Upper lobe of left lung (tissue), 6 donors: ENCODE results near the gene GTPBP2. TPM values are rescaled to one million over a fixed set of nuclear protein-coding genes. Genes with fewer than 3 reads are reported as not detected.

Source experiments
- ATAC-seq, 2 donors: fragments of 200-7000 bp; cut with Tn5 transposase; one replicate each; pipeline ENCODE4 v1.9.1; 2022; ENCODE audit warnings: mild to moderate bottlenecking in 2 of 2, moderate library complexity in 2 of 2; ENCODE audit not compliant: low FRiP score in 2 of 2
- DNase-seq, 2 donors: peaks; one replicate each; pipeline ENCODE4 v3.0.0-alpha.2; 2019 to 2020
- H3K27ac ChIP-seq, 4 donors: fragments of 200-600 bp; sonication (generic); one replicate each; pipeline ENCODE4 v1.5.1; 2016 to 2019
- H3K27me3 ChIP-seq, 4 donors: fragments of 200-600 bp; sonication (generic); one replicate each; pipeline ENCODE4 v1.5.1; 2017 to 2019
- H3K36me3 ChIP-seq, 4 donors: fragments of 200-600 bp; sonication (generic); one replicate each; pipeline ENCODE4 v1.5.1; 2016 to 2019
- H3K4me1 ChIP-seq, 4 donors: fragments of 200-600 bp; sonication (generic); one replicate each; pipeline ENCODE4 v1.5.1; 2018 to 2019
- H3K4me3 ChIP-seq, 4 donors: fragments of 200-600 bp; sonication (generic); one replicate each; pipeline ENCODE4 v1.5.1; 2017 to 2019; ENCODE audit warnings: mild to moderate bottlenecking in 2 of 4, moderate library complexity in 1 of 4
- H3K9me3 ChIP-seq, 4 donors: fragments of 200-600 bp; sonication (generic); one replicate each; pipeline ENCODE4 v1.5.1; 2018 to 2019
- EP300 ChIP-seq, 4 donors: sonication (generic); formaldehyde crosslinking; IDR thresholded peaks; one replicate each; pipeline ENCODE4 v1.5.1; 2017; ENCODE audit warnings: antibody characterized with exemption in 4 of 4, control low read depth in 2 of 4
- POLR2A ChIP-seq, 4 donors: fragments of 450-650 bp; IDR thresholded peaks; one replicate each; pipeline ENCODE4 v1.5.1; 2016 to 2017; ENCODE audit warnings: antibody characterized with exemption in 4 of 4, mild to moderate bottlenecking in 2 of 4
- POLR2AphosphoS5 ChIP-seq, 2 donors: sonication (generic); formaldehyde crosslinking; IDR thresholded peaks; one replicate each; pipeline ENCODE4 v1.5.1; 2017; ENCODE audit warnings: antibody characterized with exemption in 2 of 2
- WGBS, 2 donors: methylation state at CpG; one replicate each; pipeline ENCODE4 v1.1.5; 2017 to 2018; 5-methylcytosine and 5-hydroxymethylcytosine counted together
- total RNA-seq, 6 donors: library from RNA; depleted of rRNA in 4 of 6; stranded (reverse); fragments of >200 nt in 4 of 6; gene quantifications; one replicate each; pipeline versions ENCODE4 v1.1.0 to v1.2.1, GENCODE V29; 2016 to 2021
- TF ChIP-seq, protein P1 (sequence below), 6 experiments: fragments of 450-650 bp in 4 of 6; fragments of 200-600 bp in 2 of 6; sonication (generic) in 2 of 6; IDR thresholded peaks; one replicate each; pipeline ENCODE4 v1.5.1; 2016 to 2019; ENCODE audit warnings: antibody characterized with exemption in 6 of 6
- donor health status: DM: no; HTN: no; CAD: no; lungs with moderate emphysema.
- donor health status: DM: no; HTN: yes; CAD: no; lungs with severe emphysema.

The GTPBP2 gene
- total RNA-seq, 6 donors from 2014 or later: 41.3 to 128 (median 78.1) TPM

DNA sequence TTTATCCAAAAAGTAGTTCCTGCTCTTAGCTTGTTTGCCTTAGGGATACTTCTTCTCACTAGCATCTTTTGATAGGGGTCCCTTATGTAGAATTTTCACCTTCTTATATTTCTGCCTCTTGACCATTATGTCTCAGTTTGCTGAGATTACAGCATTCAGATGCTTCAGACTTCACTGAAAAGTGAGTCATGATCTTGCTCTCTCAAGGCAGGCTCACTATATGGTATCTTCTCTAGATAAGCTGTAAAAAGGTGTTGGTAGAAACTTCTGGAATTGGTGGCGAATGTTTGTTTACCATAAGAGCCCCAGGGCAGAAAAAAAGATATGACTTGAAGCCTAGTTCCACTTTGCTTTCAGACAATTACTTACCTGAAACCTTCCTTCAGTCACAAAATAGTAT is 19.7 kb downstream of the GTPBP2 start:
- H3K27me3 ChIP-seq: no peaks in the 10 kb centered on the region
- no peak for TF ChIP-seq POLR2AphosphoS5 (IDR thresholded peaks at IDR 0.05)
- TF ChIP-seq POLR2A (IDR thresholded peaks at IDR 0.05): no peak
- TF ChIP-seq, protein P1, sequence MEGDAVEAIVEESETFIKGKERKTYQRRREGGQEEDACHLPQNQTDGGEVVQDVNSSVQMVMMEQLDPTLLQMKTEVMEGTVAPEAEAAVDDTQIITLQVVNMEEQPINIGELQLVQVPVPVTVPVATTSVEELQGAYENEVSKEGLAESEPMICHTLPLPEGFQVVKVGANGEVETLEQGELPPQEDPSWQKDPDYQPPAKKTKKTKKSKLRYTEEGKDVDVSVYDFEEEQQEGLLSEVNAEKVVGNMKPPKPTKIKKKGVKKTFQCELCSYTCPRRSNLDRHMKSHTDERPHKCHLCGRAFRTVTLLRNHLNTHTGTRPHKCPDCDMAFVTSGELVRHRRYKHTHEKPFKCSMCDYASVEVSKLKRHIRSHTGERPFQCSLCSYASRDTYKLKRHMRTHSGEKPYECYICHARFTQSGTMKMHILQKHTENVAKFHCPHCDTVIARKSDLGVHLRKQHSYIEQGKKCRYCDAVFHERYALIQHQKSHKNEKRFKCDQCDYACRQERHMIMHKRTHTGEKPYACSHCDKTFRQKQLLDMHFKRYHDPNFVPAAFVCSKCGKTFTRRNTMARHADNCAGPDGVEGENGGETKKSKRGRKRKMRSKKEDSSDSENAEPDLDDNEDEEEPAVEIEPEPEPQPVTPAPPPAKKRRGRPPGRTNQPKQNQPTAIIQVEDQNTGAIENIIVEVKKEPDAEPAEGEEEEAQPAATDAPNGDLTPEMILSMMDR (IDR thresholded peaks at IDR 0.05): no peak
- no peak for TF ChIP-seq EP300 (IDR thresholded peaks at IDR 0.05)
- H3K4me1 ChIP-seq: peaks cover 0 to 8% (median 2%) of the 10 kb centered on the region in 4 donors
- peaks cover 14 to 64% (median 34%) of the 10 kb centered on the region in 4 donors for H3K36me3 ChIP-seq
- ATAC-seq: no peak
- WGBS, 2 donors: 91 to 100% methylated on average over 1 of the region's 1 CpG
- no peak overlapping the region for H3K27ac ChIP-seq
- H3K9me3 ChIP-seq: no peaks in the 10 kb centered on the region
- H3K4me3 ChIP-seq: no peak overlapping the region
- DNase-seq: no peak

DNA sequence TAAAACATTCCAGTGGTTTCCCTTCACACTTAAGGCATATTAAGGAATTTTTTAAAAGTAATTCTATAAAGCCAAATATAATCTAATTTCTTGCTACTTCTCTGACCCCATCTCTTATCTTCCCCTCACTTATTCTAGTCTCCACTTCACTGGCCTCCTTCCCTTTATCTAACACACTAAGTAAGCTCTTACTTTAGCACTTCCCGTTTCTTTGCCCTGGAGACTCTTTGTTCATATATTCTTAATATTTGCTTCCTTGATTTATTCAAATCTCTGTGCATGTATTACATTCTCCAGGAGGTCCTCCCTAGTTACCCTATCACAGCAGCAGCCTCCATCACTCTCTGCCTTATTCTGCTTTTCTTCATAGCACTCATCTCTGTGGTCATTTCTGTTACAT is 20.3 kb downstream of the GTPBP2 start:
- peaks cover 10 to 64% (median 30%) of the 10 kb centered on the region in 4 donors for H3K36me3 ChIP-seq
- H3K4me3 ChIP-seq: no peak overlapping the region
- H3K27me3 ChIP-seq: no peaks in the 10 kb centered on the region
- peaks cover 0 to 8% (median 2%) of the 10 kb centered on the region in 4 donors for H3K4me1 ChIP-seq
- peak in 1 of 2 donors; percentile 35 for ATAC-seq
- 30 to 54% methylated on average over 1 of the region's 1 CpG for WGBS, 2 donors
- DNase-seq: no peak
- TF ChIP-seq EP300 (IDR thresholded peaks at IDR 0.05) (no peak), POLR2AphosphoS5 (IDR thresholded peaks at IDR 0.05) (no peak), POLR2A (IDR thresholded peaks at IDR 0.05) (no peak)
- TF ChIP-seq, protein P1 (IDR thresholded peaks at IDR 0.05): no peak
- H3K9me3 ChIP-seq: no peaks in the 10 kb centered on the region
- no peak overlapping the region for H3K27ac ChIP-seq

DNA sequence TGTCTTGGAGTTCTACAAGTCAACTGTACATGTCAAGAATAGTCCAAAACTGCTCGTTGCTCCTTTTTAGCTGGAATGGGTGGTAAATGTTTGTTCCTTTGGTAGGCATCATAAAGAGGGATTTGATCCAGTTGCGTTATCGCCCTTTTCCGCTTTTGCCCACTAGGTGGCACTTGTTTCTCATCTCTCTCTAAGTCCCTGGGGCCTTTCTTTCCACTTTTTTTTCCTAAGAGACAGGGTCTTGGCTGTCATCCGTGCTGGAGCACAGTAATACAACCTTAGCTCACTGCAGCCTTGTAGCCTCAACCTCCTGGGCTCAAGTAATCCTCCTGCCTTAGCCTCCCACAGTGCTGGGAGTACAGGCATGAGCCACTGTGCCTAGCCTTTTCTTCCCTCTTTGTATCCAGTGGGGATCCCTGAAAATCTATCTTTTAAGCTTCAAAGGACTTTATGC is 20.7 kb downstream of the GTPBP2 start:
- DNase-seq: peak in 1 of 2 donors; percentile 68
- peak; percentile 67 to 74 for ATAC-seq
- Histone ChIP-seq H3K36me3 (peaks cover 10 to 64% (median 31%) of the 10 kb centered on the region in 4 donors), H3K4me1 (peaks cover 0 to 8% (median 2%) of the 10 kb centered on the region in 4 donors), H3K9me3 (no peaks in the 10 kb centered on the region), H3K27me3 (no peaks in the 10 kb centered on the region), H3K27ac (no peak overlapping the region), H3K4me3 (no peak overlapping the region)
- no peak for TF ChIP-seq EP300 (IDR thresholded peaks at IDR 0.05)
- no peak for TF ChIP-seq POLR2A (IDR thresholded peaks at IDR 0.05)
- TF ChIP-seq POLR2AphosphoS5 (IDR thresholded peaks at IDR 0.05): no peak
- TF ChIP-seq, protein P1 (IDR thresholded peaks at IDR 0.05): peak; percentile 56 to 73 (median 66)
- 6 to 7% methylated on average over 5 of the region's 5 CpGs for WGBS, 2 donors

DNA sequence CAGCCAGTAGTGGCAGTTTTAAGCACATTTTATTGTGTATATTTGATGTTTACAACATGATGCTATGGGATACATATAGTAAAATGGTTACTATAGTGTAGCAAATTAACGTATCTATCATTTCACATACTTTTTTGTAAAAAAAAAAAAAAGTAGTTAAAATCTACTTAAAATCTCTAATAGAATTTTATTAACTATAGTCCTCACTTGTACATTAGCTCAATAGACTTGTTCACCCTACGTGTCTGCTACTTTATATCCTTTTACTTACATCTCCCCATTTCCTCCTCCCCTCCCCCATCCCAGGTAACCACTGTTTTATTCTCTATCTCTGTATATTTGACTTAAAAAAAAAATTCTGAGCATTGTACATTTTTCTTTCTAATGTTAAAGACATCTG is 23.0 kb downstream of the GTPBP2 start:
- WGBS, 2 donors: 92 to 96% methylated on average over 2 of the region's 2 CpGs
- no peak for DNase-seq

More for the DNA sequence above, 23.0 kb downstream of the GTPBP2 start:
- H3K4me3 ChIP-seq: no peak overlapping the region
- no peak for ATAC-seq
- H3K9me3 ChIP-seq: no peaks in the 10 kb centered on the region
- no peak overlapping the region for H3K27ac ChIP-seq
- no peak for TF ChIP-seq POLR2A (IDR thresholded peaks at IDR 0.05)
- TF ChIP-seq POLR2AphosphoS5 (IDR thresholded peaks at IDR 0.05): no peak
- TF ChIP-seq, protein P1 (IDR thresholded peaks at IDR 0.05): no peak
- no peak for TF ChIP-seq EP300 (IDR thresholded peaks at IDR 0.05)
- no peaks in the 10 kb centered on the region for H3K27me3 ChIP-seq
- peaks cover 13 to 74% (median 35%) of the 10 kb centered on the region in 4 donors for H3K36me3 ChIP-seq
- H3K4me1 ChIP-seq: peaks cover 0 to 8% (median 2%) of the 10 kb centered on the region in 4 donors
